K562 (cell line): ENCODE results near the gene RABGAP1. TPM values are rescaled to one million over a fixed set of nuclear protein-coding genes. Genes with fewer than 3 reads are reported as not detected.

Experiments used
- ATAC-seq: fragments of 200-7000 bp; cut with Tn5 transposase; 3 replicates; pipeline ENCODE4 v1.9.1; 2020; ENCODE audit warnings: moderate library complexity
- BruUV-seq: library from RNA; stranded (reverse); fragments of 400-500 nt; replicated peaks from 2 replicates; lab custom pipeline; 2021; lab: Mats Ljungman, UMichigan
- CTCF ChIA-PET: fragments of 300-600 bp; formaldehyde crosslinking; extraction: SDS; loops from one replicate; lab custom pipeline; 2021; ENCODE audit warnings: low intra/inter-chr PET ratio; lab: Yijun Ruan, JAX
- POLR2A ChIA-PET: fragments of 300-600, 350-650 bp; sonication (Branson Sonifier 250); formaldehyde crosslinking; extraction: SDS; loops from one replicate; lab custom pipeline; 2021; ENCODE audit warnings: antibody characterized with exemption, inconsistent platforms; lab: Yijun Ruan, JAX
- DNase-seq, 4 experiments: peaks; one replicate each; pipeline versions ENCODE4 v3.0.0 to v3.0.0-alpha.2; 2011 to 2018; ENCODE audit warnings: low spot score in 3 of 4, mixed read lengths in 3 of 4; ENCODE audit errors: extremely low read depth in 1 of 4
- FAIRE-seq: peaks from 2 replicates; lab custom pipeline; 2011; peaks lifted over from hg19 to GRCh38; lab: Jason Lieb, UNC
- H2AFZ ChIP-seq: 2 replicates; pipeline ENCODE4 v1.6.0; 2011; ENCODE audit warnings: low read depth, low read length, control low read depth, inconsistent platforms
- H3K27ac ChIP-seq: fragments of 200-600 bp; 3 replicates; pipeline ENCODE4 v1.8.0; 2011; ENCODE audit warnings: low read depth, mild to moderate bottlenecking, control low read depth, inconsistent platforms, low read length, moderate library complexity, mixed read lengths; ENCODE audit errors: extremely low read depth
- H3K27me3 ChIP-seq, 2 experiments: fragments of 300-600 bp in 1 of 2; 2 replicates in 1 of 2; 3 replicates in 1 of 2; pipeline versions ENCODE4 v1.6.0 to v1.8.0; 2011; ENCODE audit warnings: inconsistent platforms in 2 of 2, low read length in 2 of 2, mild to moderate bottlenecking in 1 of 2, mixed read lengths in 1 of 2, moderate library complexity in 1 of 2; ENCODE audit not compliant: control insufficient read depth in 2 of 2, insufficient read depth in 2 of 2
- H3K36me3 ChIP-seq: fragments of 300-600 bp; 3 replicates; pipeline ENCODE4 v1.8.0; 2011; ENCODE audit warnings: mild to moderate bottlenecking, low read length, inconsistent platforms; ENCODE audit not compliant: control insufficient read depth, insufficient read depth
- H3K4me1 ChIP-seq, 2 experiments: fragments of 200-600 bp in 1 of 2; replicated peaks in 1 of 2; 2 replicates in 1 of 2; 3 replicates in 1 of 2; pipeline versions ENCODE4 v1.5.1 to v1.8.0; 2011; ENCODE audit warnings: inconsistent platforms in 2 of 2, low read length in 2 of 2, mild to moderate bottlenecking in 1 of 2, mixed read lengths in 1 of 2, moderate library complexity in 1 of 2; ENCODE audit not compliant: control insufficient read depth in 2 of 2, insufficient read depth in 2 of 2
- H3K4me2 ChIP-seq: 2 replicates; pipeline ENCODE4 v1.6.1; 2011; ENCODE audit warnings: low read length, control low read depth, inconsistent platforms, mixed read lengths; ENCODE audit not compliant: insufficient read depth
- H3K4me3 ChIP-seq: fragments of 200-600 bp; sonication (generic), shearing (Covaris generic); 2 replicates; pipeline ENCODE4 v1.5.1; 2016; ENCODE audit warnings: control low read depth, inconsistent platforms
- H3K79me2 ChIP-seq: fragments of 200-600 bp; 3 replicates; pipeline ENCODE4 v1.8.0; 2011; ENCODE audit warnings: low read length, inconsistent platforms; ENCODE audit not compliant: control insufficient read depth, insufficient read depth
- H3K9ac ChIP-seq, 2 experiments: 2 replicates each; pipeline versions ENCODE4 v1.6.0 to v1.6.1; 2011; ENCODE audit warnings: low read depth in 2 of 2, low read length in 2 of 2, control low read depth in 1 of 2, inconsistent platforms in 1 of 2, mild to moderate bottlenecking in 1 of 2, mixed read lengths in 1 of 2; ENCODE audit not compliant: insufficient read depth in 1 of 2
- H3K9me1 ChIP-seq: one replicate; pipeline ENCODE4 v1.6.0; 2011; ENCODE audit warnings: inconsistent platforms, mild to moderate bottlenecking, low read length, moderate library complexity; ENCODE audit not compliant: control insufficient read depth, insufficient read depth
- H3K9me3 ChIP-seq: replicated peaks from 2 replicates; pipeline ENCODE4 v1.5.1; 2011; ENCODE audit warnings: low read depth, low read length, inconsistent platforms; ENCODE audit not compliant: control insufficient read depth, insufficient read depth
- H4K20me1 ChIP-seq: replicated peaks from 2 replicates; pipeline ENCODE4 v1.6.1; 2011; ENCODE audit warnings: low read length, inconsistent platforms, mixed read lengths; ENCODE audit not compliant: control insufficient read depth, insufficient read depth
- ATF7 ChIP-seq: fragments of 450-650 bp; IDR thresholded peaks from 2 replicates; pipeline ENCODE4 v1.7.1; 2014; ENCODE audit warnings: mild to moderate bottlenecking, moderate library complexity
- HNRNPLL ChIP-seq: fragments of 200-400 bp; formaldehyde crosslinking; IDR thresholded peaks from 2 replicates; pipeline ENCODE4 v1.6.1; 2017; ENCODE audit warnings: low read length, low read depth, mild to moderate bottlenecking; ENCODE audit not compliant: poor library complexity, severe bottlenecking
- ILK ChIP-seq: fragments of 450-650 bp; IDR thresholded peaks from 2 replicates; pipeline ENCODE4 v1.6.1; 2016; ENCODE audit warnings: missing genetic modification characterization, low read depth, mild to moderate bottlenecking, missing compliant biosample characterization, moderate library complexity, borderline replicate concordance
- JUNB ChIP-seq: fragments of 450-650 bp; formaldehyde crosslinking; conservative IDR thresholded peaks from 2 replicates; pipeline ENCODE4 v1.4.0; 2020; ENCODE audit warnings: mild to moderate bottlenecking
- TBP ChIP-seq: optimal IDR thresholded peaks from 2 replicates; pipeline ENCODE3; 2011; ENCODE audit warnings: low read depth, low read length, improper control_type of control experiment
- TCF7 ChIP-seq: sonication (generic); IDR thresholded peaks from 2 replicates; pipeline ENCODE4 v1.6.1; 2016; ENCODE audit warnings: antibody characterized with exemption, borderline replicate concordance
- U2AF1 ChIP-seq: fragments of 200-400 bp; formaldehyde crosslinking; optimal IDR thresholded peaks from 2 replicates; pipeline ENCODE3; 2017; ENCODE audit warnings: mild to moderate bottlenecking, low read depth, low read length, moderate library complexity
- ZNF561 ChIP-seq: fragments of 450-650 bp; formaldehyde crosslinking; conservative IDR thresholded peaks from 2 replicates; pipeline ENCODE4 v1.4.0; 2020; ENCODE audit warnings: mild to moderate bottlenecking, moderate library complexity
- WGBS: fragments of 100-300 bp; shearing (Covaris generic); methylation state at CpG from one replicate; pipeline ENCODE4 v1.1.6; 2016; ENCODE audit warnings: low coverage, mixed read lengths; ENCODE audit not compliant: insufficient coverage; ENCODE audit errors: missing lambda C conversion rate; 5-methylcytosine and 5-hydroxymethylcytosine counted together
- in situ Hi-C: fragments of 300-500 bp; cut with MboI; formaldehyde crosslinking; loops from 4 replicates; pipeline ENCODE4 v1.15.0; 2018; ENCODE audit warnings: inconsistent platforms, mixed read lengths
- intact Hi-C: fragments of 100-400 bp; cut with micrococcal nuclease; formaldehyde crosslinking; loops from 2 replicates; pipeline ENCODE4 v1.14.2; 2022
- polyA plus RNA-seq, 8 experiments: library from polyadenylated mRNA; depleted of rRNA in 4 of 8; stranded (reverse) in 5 of 8; unstranded in 3 of 8; fragments of >200 nt; fragmentation: Nextera tagmentation in 2 of 8; fragmentation: Illumina TruSeq in 1 of 8; extraction: Ambion mirVana in 2 of 8; extraction: Trizol in 1 of 8; gene quantifications; 2 replicates each; pipeline versions ENCODE4 v1.2.1 to v1.2.3, GENCODE V29; 2011 to 2014; ENCODE audit warnings: inconsistent platforms in 1 of 8, missing spikeins in 1 of 8
- total RNA-seq, 7 experiments: library from RNA; depleted of rRNA in 6 of 7; stranded (reverse); fragments of >200 nt in 6 of 7; fragmentation: Illumina TruSeq in 2 of 7; extraction: Trizol in 2 of 7; gene quantifications; 2 replicates each; pipeline versions ENCODE4 v1.2.1 to v1.2.3, GENCODE V29; 2011 to 2021; ENCODE audit warnings: low replicate concordance in 1 of 7
- TF ChIP-seq, protein P1 (sequence below): fragments of 250-450 bp; sonication (Bioruptor Pico); IDR thresholded peaks from 2 replicates; pipeline ENCODE4 v1.4.0; 2020; ENCODE audit warnings: mild to moderate bottlenecking
- TF ChIP-seq, protein P2 (sequence below): fragments of 250-450 bp; sonication (Bioruptor Pico); IDR thresholded peaks from 2 replicates; pipeline ENCODE4 v1.4.0; 2020; ENCODE audit warnings: mild to moderate bottlenecking, moderate library complexity

RABGAP1 gene
- total and polyA plus RNA-seq, 9 of the 15 experiments (the other 6 are each of a cell fraction or from before 2014, with no cell fraction given): 1.5 to 22.7 (median 13.1) TPM

DNA sequence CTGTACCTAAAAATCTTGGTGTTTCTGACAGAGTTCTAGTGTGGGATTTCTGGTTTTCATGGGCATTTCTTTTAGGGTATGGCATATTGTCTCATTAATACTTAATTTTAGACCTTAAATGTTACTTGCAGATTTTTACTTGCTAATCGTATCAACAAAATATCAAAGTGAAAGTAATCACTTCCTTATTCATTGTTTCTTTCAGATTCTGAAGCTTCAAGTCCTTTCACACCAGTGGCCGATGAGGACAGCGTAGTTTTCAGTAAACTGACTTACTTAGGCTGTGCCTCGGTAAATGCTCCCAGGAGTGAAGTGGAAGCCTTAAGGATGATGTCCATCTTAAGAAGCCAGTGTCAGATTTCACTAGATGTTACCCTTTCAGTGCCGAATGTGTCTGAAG, 45.2 kb downstream of the RABGAP1 start:
- TF ChIP-seq ATF7 (no peak), TBP (no peak), JUNB (CRISPR knock-in tag) (no peak)
- Histone ChIP-seq H3K9me3 (no peaks in the 10 kb centered on the region), H3K27me3 (no peaks in the 10 kb centered on the region), H3K27ac (no peak overlapping the region), H3K4me2 (no peak overlapping the region), H4K20me1 (no peaks in the 10 kb centered on the region), H3K36me3 (peaks cover 36% of the 10 kb centered on the region; the same call in 1 of the 3 replicates), H3K79me2 (no peaks in the 10 kb centered on the region), H3K9me1 (no peaks in the 10 kb centered on the region), H3K9ac (no peak overlapping the region), H3K4me3 (no peak overlapping the region), H3K4me1 (no peaks in the 10 kb centered on the region), H2AFZ (no peak overlapping the region)
- ATAC-seq: no peak
- no TSS peak for BruUV-seq
- in situ Hi-C loops (loop anchor here (10.0 kb wide), 1 partner anchor 521 kb away; no protein-coding TSS in a partner anchor), intact Hi-C loops (no loop called here)
- ChIA-PET POLR2A (no interaction called here), CTCF (no interaction called here)
- WGBS: 84% methylated on average over 5 of the region's 5 CpGs
- DNase-seq: no peak
- FAIRE-seq: no peak

DNA sequence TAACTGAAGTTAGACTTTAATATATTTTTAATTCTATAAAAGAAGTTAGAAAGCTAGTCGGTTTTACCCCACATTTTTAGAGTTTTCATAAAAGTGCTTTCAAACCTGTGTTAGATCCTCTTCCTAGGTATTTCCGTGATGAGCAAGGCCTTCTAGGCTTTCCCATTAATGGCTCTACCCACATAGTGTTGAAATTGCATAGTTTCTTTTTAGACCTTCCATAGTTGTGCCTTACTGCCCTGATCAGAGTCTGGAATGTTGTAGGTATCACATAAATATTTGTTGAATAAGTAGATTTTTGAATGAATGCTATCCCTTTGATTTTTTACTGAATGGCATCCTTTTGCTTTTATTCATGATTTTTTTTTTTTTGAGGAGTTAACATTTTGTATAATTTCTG, 47.3 kb downstream of the RABGAP1 start:
- FAIRE-seq: no peak
- CTCF ChIA-PET: interaction anchor here (0.6 kb wide), 1 partner anchor 53 kb away, joined by 3 read pairs; no protein-coding TSS in a partner anchor
- peaks cover 40% of the 10 kb centered on the region; the same call in 1 of the 3 replicates for H3K36me3 ChIP-seq
- TF ChIP-seq HNRNPLL (no peak), ZNF561 (CRISPR knock-in tag) (no peak), ILK (tag) (no peak), TCF7 (no peak), U2AF1 (no peak)
- TF ChIP-seq, protein P1, sequence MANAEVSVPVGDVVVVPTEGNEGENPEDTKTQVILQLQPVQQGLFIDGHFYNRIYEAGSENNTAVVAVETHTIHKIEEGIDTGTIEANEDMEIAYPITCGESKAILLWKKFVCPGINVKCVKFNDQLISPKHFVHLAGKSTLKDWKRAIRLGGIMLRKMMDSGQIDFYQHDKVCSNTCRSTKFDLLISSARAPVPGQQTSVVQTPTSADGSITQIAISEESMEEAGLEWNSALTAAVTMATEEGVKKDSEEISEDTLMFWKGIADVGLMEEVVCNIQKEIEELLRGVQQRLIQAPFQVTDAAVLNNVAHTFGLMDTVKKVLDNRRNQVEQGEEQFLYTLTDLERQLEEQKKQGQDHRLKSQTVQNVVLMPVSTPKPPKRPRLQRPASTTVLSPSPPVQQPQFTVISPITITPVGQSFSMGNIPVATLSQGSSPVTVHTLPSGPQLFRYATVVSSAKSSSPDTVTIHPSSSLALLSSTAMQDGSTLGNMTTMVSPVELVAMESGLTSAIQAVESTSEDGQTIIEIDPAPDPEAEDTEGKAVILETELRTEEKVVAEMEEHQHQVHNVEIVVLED (CRISPR knock-in tag): no peak
- TF ChIP-seq, protein P2, sequence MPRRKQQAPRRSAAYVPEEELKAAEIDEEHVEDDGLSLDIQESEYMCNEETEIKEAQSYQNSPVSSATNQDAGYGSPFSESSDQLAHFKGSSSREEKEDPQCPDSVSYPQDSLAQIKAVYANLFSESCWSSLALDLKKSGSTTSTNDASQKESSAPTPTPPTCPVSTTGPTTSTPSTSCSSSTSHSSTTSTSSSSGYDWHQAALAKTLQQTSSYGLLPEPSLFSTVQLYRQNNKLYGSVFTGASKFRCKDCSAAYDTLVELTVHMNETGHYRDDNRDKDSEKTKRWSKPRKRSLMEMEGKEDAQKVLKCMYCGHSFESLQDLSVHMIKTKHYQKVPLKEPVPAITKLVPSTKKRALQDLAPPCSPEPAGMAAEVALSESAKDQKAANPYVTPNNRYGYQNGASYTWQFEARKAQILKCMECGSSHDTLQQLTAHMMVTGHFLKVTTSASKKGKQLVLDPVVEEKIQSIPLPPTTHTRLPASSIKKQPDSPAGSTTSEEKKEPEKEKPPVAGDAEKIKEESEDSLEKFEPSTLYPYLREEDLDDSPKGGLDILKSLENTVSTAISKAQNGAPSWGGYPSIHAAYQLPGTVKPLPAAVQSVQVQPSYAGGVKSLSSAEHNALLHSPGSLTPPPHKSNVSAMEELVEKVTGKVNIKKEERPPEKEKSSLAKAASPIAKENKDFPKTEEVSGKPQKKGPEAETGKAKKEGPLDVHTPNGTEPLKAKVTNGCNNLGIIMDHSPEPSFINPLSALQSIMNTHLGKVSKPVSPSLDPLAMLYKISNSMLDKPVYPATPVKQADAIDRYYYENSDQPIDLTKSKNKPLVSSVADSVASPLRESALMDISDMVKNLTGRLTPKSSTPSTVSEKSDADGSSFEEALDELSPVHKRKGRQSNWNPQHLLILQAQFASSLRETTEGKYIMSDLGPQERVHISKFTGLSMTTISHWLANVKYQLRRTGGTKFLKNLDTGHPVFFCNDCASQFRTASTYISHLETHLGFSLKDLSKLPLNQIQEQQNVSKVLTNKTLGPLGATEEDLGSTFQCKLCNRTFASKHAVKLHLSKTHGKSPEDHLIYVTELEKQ (CRISPR knock-in tag): no peak

More for the DNA sequence above, 47.3 kb downstream of the RABGAP1 start:
- Histone ChIP-seq H3K9me3 (no peaks in the 10 kb centered on the region), H3K27ac (no peak overlapping the region), H3K4me2 (no peak overlapping the region), H3K9ac (no peak overlapping the region), H3K4me3 (no peak overlapping the region), H3K4me1 (no peaks in the 10 kb centered on the region), H3K27me3 (no peaks in the 10 kb centered on the region), H4K20me1 (no peaks in the 10 kb centered on the region), H3K9me1 (no peaks in the 10 kb centered on the region), H2AFZ (no peak overlapping the region), H3K79me2 (no peaks in the 10 kb centered on the region)
- BruUV-seq: no TSS peak
- no peak for DNase-seq
- POLR2A ChIA-PET: no interaction called here
- ATAC-seq: no peak
- in situ Hi-C loops: loop anchor here (10.0 kb wide), 1 partner anchor 523 kb away; no protein-coding TSS in a partner anchor
- WGBS: 59% methylated on average over 2 of the region's 2 CpGs
- intact Hi-C loops: no loop called here
